ENCODE measurements around the gene ARSI.
"Not testable (repeated sequence)": the region's sequence is repeated elsewhere in the genome, so short reads cannot be mapped to it uniquely, and the experiment has no call there.

The ARSI gene

DNA sequence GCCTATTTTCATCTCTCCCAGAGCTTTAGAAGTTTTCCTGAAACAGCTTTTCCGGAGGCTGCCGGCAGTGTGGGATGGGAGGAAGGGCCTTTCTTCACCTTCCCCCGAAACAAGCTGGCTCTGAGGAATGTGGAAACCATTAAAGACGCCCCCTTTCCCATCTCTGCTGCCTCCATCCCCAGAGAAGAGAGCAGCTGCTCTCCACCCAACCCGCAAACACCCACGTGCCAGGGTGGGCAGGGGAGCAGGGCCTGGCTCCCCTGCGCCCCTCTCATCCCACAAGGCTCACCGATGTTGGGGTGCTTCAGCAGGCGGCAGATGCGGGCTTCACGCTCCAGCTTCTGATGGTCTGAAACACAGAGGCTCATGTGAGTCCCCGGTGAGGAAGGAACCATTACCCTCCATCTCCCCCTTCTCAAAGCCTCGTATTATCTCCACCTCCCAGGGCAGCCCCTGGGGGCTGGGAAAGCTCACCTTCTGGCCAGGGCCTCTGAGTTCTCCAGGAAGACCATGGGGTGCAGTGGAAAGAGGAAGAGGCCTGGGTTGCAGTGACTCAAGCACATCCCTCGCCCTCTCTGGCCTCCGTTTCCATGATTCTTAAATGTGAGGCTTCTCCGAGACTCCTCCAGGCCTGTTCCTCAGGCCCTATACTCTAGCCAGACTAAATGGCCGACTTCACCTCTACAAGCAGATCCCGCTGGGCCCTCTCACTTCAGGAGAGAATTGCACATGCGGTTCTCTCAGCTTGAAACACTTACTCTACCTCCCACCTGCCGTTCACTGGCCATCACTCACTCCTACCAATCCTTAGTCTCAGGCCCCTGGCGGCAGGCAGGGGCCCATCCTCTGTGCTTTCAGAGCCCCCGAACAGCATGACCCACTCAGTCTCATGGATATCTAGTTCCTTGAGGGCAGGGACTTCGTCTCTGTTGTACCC, 37.8 kb downstream of the ARSI start:
- DNase-seq = no peak

- DNase-seq = no peak
These were observed 38.7 kb downstream of the ARSI start for GRCh38 chr5:150263801-150264621.

- DNase-seq = no peak
These were observed 39.3 kb downstream of the ARSI start for GRCh38 chr5:150263375-150263775.

- DNase-seq = no peak
These were observed 40.2 kb downstream of the ARSI start for GRCh38 chr5:150262502-150262901.

- no peak for DNase-seq
These were observed 41.5 kb downstream of the ARSI start for GRCh38 chr5:150261231-150261630.

DNA sequence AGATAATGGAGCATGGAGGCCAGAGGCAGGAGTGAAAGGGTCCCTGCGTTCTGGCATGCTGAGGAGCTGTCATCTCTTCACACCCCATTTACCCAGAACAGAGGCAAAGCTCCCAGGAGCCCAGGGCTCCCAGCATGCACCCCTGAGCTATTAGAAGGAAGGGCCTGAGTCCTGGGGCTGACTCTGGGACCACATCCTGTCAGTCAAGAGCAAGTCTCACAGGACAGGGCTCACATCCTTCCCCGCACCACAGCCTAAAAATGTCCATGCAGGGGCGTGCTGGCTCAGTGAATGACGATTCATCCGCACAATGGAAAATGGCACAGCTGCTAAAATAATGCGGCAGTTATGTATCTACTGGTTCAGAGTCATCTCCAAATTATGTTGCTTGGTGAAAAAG, 44.6 kb downstream of the ARSI start:
- no peak for DNase-seq

DNA sequence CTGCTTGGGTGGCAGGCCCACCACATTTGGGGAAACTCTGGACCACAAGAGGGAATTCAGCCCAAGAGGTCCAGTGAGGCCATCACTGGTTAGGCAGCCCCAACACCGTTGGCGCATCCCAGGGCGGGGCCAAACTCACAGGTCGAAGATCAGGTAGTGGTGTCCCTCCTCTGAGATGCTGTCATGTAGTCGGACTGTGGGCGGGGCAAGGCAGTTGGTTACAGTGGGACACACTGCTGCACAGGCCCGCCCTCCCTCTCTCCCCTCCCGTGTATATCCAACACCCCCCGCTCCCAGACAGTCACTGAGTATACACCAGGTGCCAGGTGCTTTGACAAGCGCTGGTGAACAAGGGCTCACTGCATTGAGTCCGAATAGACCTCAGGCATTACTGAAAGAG, 45.3 kb downstream of the ARSI start:
- no peak for DNase-seq

GRCh38 chr5:150256410-150257064, 46.2 kb downstream of the ARSI start:
- DNase-seq = no peak

DNA sequence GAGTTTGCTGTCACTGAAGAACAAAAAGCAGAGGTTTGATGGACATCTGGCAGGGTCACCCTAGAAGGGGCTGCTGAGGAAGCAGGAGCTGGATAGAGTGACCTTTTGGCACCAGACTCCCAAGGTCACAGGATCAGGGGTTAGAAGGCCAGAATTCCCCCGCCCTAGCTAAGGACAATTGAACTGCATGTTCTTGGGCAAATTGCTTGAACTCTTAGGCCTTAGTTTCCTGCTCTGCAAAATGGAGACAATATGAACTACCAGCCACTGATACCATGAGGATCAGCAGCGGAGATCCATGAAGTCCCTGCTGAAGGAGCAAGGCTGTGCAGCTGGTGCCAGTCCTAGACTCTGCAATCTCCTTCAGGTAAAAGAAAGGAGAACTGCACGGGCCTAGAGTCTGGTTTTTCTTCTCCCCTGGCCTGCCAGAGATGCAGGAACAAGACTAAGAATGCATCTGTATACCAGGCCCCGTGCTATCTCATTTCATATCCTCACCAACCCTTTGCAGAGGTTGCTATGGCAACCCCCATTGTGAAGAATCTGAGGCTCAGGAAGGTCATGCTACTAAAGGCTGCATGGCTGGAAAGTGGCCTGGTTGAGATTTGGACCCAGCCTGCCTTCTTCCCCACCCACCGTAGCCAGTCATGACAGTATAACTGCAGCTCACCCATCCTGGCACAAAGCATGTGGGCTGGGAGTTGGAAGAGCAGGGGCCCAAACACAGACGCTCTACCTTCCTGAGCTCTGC, 46.9 kb downstream of the ARSI start:
- peak; percentile 18 for DNase-seq

- no peak for DNase-seq
These were observed 47.9 kb downstream of the ARSI start for GRCh38 chr5:150254774-150255173.

GRCh38 chr5:150254363-150254762, 48.3 kb downstream of the ARSI start:
- no peak for DNase-seq

DNA sequence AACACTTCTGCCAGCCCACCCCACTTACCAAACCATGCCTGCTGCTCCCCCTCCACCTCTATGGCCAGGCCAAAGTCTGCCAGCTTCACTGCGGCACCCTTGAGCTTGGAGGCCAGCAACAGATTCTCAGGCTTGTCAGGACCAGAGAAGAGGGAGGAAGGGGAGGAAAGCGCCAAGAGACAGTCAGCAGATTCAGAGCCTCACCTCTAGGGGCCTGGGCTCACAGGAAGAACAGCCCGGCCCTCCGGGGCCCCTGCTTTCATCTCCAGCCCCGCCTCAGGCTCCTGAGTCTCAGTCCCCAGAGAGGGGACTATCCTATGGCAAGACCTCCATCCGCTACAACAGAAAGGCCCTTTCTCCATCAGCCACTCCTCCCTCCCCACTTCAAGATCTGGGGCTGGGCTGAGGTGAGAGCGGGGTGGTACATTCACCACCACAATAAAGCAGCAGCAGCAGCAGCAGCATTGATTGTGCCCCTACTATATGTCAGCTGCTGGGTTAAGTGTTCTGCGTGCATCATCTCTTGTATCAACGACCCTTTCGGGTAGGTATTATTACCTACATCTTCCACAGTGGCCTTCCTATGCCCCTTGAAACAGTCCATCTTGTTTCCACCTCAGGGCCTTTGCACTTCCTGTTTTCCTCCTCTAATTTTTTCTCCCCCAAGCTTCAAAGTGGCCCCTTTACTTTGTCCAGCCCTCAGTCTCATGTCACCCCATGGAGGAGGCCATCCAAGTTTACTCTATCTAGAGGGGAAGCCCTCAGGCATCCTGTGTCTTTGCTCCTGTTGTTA, 49.1 kb downstream of the ARSI start:
- no peak for DNase-seq

GRCh38 chr5:150252489-150252888, 50.2 kb downstream of the ARSI start:
- no peak for DNase-seq

- DNase-seq = no peak
These were observed 51.2 kb downstream of the ARSI start for GRCh38 chr5:150251504-150251903.

- no peak for DNase-seq
These were observed 53.0 kb downstream of the ARSI start for GRCh38 chr5:150249744-150250143.

GRCh38 chr5:150248946-150249345, 53.8 kb downstream of the ARSI start:
- no peak for DNase-seq

- not testable (repeated sequence) for DNase-seq
These were observed 54.2 kb downstream of the ARSI start for GRCh38 chr5:150248493-150248892.

DNA sequence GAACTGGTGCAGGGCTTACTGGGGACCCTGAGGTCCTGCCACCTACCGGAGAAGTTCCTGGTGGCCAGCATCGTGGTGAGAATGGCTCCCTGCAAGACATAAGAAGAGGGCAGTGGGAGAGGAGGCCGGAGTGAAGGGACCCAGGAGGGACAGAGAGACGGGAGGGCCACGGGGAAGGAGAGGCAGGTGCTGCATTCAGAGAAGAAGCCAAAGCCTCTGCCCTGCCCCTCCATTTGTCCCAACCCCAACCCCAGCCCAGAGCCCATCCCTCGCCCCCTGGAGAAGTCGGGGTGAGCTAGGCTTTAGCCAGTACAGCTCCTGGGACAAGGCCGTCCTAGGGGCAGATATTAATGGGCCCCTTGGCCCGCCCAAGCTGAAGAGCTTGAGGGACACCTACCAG, 55.0 kb downstream of the ARSI start:
- no peak for DNase-seq

GRCh38 chr5:150246835-150247234, 55.9 kb downstream of the ARSI start:
- no peak for DNase-seq

- no peak for DNase-seq
These were observed 56.3 kb downstream of the ARSI start for GRCh38 chr5:150246429-150246828.
